ENCODE measurements around the gene WDR59. TPM values are rescaled to one million over a fixed set of nuclear protein-coding genes. Genes with fewer than 3 reads are reported as not detected.
A peak's percentile ranks its signal among the peaks of the same experiment; 100 is the strongest.

WDR59 gene
- total RNA-seq, 1 donor, result 14.8 TPM

DNA sequence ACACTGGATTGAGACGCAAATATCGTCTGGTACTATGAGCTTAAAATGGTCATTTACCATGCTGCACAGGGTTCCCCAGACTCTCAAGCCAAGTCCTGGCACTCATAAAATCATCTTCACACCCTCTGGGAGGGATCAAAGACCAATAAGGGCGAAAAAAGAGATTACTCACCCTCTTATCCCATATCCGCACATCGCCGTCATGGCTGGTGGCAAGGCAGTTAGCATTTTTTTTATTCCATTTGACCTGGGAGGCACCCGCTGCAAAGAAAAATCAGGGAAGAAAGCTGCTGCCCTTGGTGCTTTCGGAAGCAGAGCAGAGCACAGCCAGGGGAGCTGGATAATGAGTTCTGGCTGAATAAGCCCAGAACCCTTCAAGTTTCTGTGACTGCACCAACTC lies 42.4 kb downstream of the WDR59 start:
- peaks cover 31% of the 10 kb centered on the region for H4K20me1 ChIP-seq (ENCODE audit: insufficient read depth, low read length)
- H3K4me1 ChIP-seq (ENCODE audit: insufficient read depth, low read length), result no peaks in the 10 kb centered on the region
- H3K79me2 ChIP-seq (ENCODE audit: insufficient read depth, low read length), result no peaks in the 10 kb centered on the region
- no peaks in the 10 kb centered on the region for H3K9me3 ChIP-seq (ENCODE audit: low read depth, low read length)
- H3K27ac ChIP-seq (ENCODE audit: low read depth, low read length), result no peak overlapping the region
- H3K4me2 ChIP-seq (ENCODE audit: insufficient read depth, low read length), result no peak overlapping the region
- TF ChIP-seq, protein P1, sequence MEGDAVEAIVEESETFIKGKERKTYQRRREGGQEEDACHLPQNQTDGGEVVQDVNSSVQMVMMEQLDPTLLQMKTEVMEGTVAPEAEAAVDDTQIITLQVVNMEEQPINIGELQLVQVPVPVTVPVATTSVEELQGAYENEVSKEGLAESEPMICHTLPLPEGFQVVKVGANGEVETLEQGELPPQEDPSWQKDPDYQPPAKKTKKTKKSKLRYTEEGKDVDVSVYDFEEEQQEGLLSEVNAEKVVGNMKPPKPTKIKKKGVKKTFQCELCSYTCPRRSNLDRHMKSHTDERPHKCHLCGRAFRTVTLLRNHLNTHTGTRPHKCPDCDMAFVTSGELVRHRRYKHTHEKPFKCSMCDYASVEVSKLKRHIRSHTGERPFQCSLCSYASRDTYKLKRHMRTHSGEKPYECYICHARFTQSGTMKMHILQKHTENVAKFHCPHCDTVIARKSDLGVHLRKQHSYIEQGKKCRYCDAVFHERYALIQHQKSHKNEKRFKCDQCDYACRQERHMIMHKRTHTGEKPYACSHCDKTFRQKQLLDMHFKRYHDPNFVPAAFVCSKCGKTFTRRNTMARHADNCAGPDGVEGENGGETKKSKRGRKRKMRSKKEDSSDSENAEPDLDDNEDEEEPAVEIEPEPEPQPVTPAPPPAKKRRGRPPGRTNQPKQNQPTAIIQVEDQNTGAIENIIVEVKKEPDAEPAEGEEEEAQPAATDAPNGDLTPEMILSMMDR (IDR thresholded peaks at IDR 0.05; ENCODE audit: extremely low read depth, low read depth, low read length), result no peak
- H3K36me3 ChIP-seq (ENCODE audit: insufficient read depth, low read length), result peaks cover 38% of the 10 kb centered on the region
- no peak overlapping the region for H3K4me3 ChIP-seq (ENCODE audit: insufficient read depth, low read length)
- H2AFZ ChIP-seq (ENCODE audit: low read length), result no peak overlapping the region
- no peaks in the 10 kb centered on the region for H3K27me3 ChIP-seq (ENCODE audit: insufficient read depth, low read length)
- DNase-seq (ENCODE audit: insufficient read length, low spot score, missing footprints), result no peak

DNA sequence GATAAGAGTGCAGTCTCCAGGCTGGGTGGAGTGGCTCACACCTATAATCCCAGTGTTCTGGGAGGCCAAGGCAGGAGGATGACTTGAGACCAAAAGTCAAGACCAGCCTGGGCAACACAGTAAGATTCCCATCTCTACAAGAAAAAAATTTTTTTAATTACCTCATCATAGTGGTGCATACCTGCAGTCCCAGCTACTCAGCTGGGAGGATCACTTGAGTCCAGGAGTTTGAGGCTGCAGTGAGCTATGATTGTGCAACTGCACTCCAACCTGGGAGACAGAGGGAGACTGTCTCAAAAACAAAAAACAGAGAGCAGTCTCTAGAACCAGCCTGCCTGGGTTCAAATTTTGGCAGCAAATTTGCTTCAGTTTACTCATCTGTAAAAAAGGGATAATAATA lies 45.2 kb downstream of the WDR59 start:
- H4K20me1 ChIP-seq (ENCODE audit: insufficient read depth, low read length), result peaks cover 39% of the 10 kb centered on the region
- no peak overlapping the region for H3K4me3 ChIP-seq (ENCODE audit: insufficient read depth, low read length)
- H3K79me2 ChIP-seq (ENCODE audit: insufficient read depth, low read length), result no peaks in the 10 kb centered on the region
- no peak overlapping the region for H2AFZ ChIP-seq (ENCODE audit: low read length)
- peaks cover 11% of the 10 kb centered on the region for H3K4me1 ChIP-seq (ENCODE audit: insufficient read depth, low read length)
- H3K27ac ChIP-seq (ENCODE audit: low read depth, low read length), result no peak overlapping the region
- H3K4me2 ChIP-seq (ENCODE audit: insufficient read depth, low read length), result no peak overlapping the region
- peaks cover 30% of the 10 kb centered on the region for H3K36me3 ChIP-seq (ENCODE audit: insufficient read depth, low read length)
- no peaks in the 10 kb centered on the region for H3K9me3 ChIP-seq (ENCODE audit: low read depth, low read length)
- TF ChIP-seq, protein P1 (IDR thresholded peaks at IDR 0.05; ENCODE audit: extremely low read depth, low read depth, low read length), result no peak
- H3K27me3 ChIP-seq (ENCODE audit: insufficient read depth, low read length), result no peaks in the 10 kb centered on the region
- DNase-seq (ENCODE audit: insufficient read length, low spot score, missing footprints), result no peak

DNA sequence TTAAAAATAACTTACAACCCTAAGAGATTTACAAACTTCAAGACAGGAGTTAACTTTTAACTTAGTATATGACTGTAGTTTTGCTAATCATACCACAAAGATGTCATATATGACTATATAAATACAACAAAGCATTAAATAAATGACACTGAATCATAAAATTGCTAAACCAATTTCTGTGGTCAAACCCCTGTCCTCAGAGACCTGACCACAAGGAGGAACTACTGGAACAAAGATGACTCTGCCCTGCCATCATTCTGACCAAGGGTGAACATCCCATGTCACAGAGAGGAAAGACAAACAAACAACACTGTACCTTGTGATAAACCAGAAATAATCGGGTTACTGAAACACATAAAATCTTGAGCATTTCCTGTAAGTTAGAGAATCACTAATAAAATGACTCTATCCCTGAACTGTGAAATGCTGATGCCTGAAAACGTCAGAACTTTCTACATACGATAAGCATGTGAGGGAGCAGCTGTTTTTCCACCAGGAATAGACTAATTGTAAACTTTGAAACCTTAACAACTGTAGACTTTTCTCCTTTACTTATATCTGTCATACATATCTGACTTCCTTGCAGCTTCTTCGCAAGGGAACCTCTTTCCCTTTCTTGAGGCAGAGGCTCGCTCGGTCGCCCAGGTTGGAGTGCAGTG lies 47.9 kb downstream of the WDR59 start:
- Histone ChIP-seq H3K4me1 (ENCODE audit: insufficient read depth, low read length) (peaks cover 11% of the 10 kb centered on the region), H2AFZ (ENCODE audit: low read length) (no peak overlapping the region), H3K4me2 (ENCODE audit: insufficient read depth, low read length) (peak overlapping the region; percentile 10), H4K20me1 (ENCODE audit: insufficient read depth, low read length) (peaks cover 30% of the 10 kb centered on the region), H3K27ac (ENCODE audit: low read depth, low read length) (peak overlapping the region; percentile 45), H3K27me3 (ENCODE audit: insufficient read depth, low read length) (peaks cover 2% of the 10 kb centered on the region), H3K9me3 (ENCODE audit: low read depth, low read length) (no peaks in the 10 kb centered on the region), H3K36me3 (ENCODE audit: insufficient read depth, low read length) (peaks cover 30% of the 10 kb centered on the region), H3K79me2 (ENCODE audit: insufficient read depth, low read length) (no peaks in the 10 kb centered on the region), H3K4me3 (ENCODE audit: insufficient read depth, low read length) (no peak overlapping the region)
- peak; percentile 92 for DNase-seq (ENCODE audit: insufficient read length, low spot score, missing footprints)
- TF ChIP-seq, protein P1 (IDR thresholded peaks at IDR 0.05; ENCODE audit: extremely low read depth, low read depth, low read length), result no peak

DNA sequence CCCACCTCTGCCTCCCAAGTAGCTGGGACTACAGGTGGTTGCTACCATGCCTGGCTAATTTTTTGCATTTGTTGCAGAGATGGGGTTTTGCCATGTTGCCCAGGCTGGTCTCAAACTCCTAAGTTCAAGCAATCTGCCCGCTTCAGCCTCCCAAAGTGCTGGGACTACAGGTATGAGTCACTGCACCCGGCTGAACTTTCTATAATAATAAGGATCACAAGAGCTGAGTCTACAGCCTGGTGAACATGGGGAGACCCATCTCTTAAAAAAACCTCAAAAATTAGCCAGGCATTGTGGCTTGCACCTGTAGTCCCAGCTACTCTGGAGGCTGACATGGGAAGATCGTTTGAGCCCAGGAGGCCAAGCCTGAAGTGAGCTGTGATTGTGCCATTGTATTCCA lies 53.5 kb downstream of the WDR59 start:
- Histone ChIP-seq H3K9me3 (ENCODE audit: low read depth, low read length) (no peaks in the 10 kb centered on the region), H3K27ac (ENCODE audit: low read depth, low read length) (no peak overlapping the region), H2AFZ (ENCODE audit: low read length) (no peak overlapping the region), H3K4me2 (ENCODE audit: insufficient read depth, low read length) (no peak overlapping the region), H3K4me1 (ENCODE audit: insufficient read depth, low read length) (peaks cover 3% of the 10 kb centered on the region), H3K27me3 (ENCODE audit: insufficient read depth, low read length) (peaks cover 2% of the 10 kb centered on the region), H3K36me3 (ENCODE audit: insufficient read depth, low read length) (peaks cover 11% of the 10 kb centered on the region), H4K20me1 (ENCODE audit: insufficient read depth, low read length) (peaks cover 13% of the 10 kb centered on the region), H3K79me2 (ENCODE audit: insufficient read depth, low read length) (no peaks in the 10 kb centered on the region), H3K4me3 (ENCODE audit: insufficient read depth, low read length) (no peak overlapping the region)
- TF ChIP-seq, protein P1 (IDR thresholded peaks at IDR 0.05; ENCODE audit: extremely low read depth, low read depth, low read length), result no peak
- DNase-seq (ENCODE audit: insufficient read length, low spot score, missing footprints), result no peak
